ENCODE measurements around the gene SLC35F3. TPM values are rescaled to one million over a fixed set of nuclear protein-coding genes. Genes with fewer than 3 reads are reported as not detected.
"Not testable (repeated sequence)": the region's sequence is repeated elsewhere in the genome, so short reads cannot be mapped to it uniquely, and the experiment has no call there.

Gene SLC35F3
- total RNA-seq, 1 experiment from 2014 or later, result not detected

DNA sequence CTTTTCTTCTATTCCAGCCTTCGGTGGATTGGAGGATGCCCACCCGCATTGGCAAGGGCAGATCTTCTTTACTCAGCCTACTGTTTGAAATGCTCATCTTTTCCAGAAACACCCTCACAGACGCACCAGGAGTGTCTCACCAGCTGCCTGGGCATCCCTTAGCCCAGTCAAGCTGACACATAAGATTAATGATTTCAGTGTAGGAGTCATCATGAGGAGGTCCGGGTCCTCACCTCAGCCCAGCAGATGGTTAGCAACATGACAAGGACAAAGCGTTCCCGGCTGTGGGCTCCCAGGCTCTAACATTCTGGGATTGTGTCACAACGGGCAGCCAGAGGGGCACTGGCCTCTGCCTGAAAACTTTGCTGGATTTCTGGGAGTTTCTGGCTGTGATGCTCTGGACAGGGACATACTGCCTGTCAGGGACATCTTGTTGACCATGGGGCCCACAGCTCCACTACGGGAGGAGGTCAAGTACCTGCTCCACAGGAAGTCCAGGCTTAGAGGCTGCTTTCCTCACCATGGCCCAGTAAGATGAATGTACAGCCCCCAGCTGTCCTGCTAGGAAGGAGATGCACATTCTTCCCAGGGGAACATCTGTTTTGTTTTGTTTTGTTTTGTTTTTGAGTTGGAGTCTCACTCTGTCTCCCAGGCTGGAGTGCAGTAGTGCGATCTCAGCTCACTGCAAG, 264.8 kb downstream of the SLC35F3 start:
- Histone ChIP-seq H2AFZ (ENCODE audit: low read length) (no peak overlapping the region), H3K27me3 (ENCODE audit: low read length) (no peaks in the 10 kb centered on the region), H3K9me2 (replicated peaks; ENCODE audit: insufficient read depth, low read length) (no peaks in the 10 kb centered on the region), H3K4me1 (ENCODE audit: low read length) (no peaks in the 10 kb centered on the region), H3K79me2 (ENCODE audit: low read length) (no peaks in the 10 kb centered on the region), H3K4me2 (ENCODE audit: low read depth, low read length, poor library complexity, severe bottlenecking) (no peak overlapping the region), H3K9ac (ENCODE audit: low read length) (no peak overlapping the region), H3K9me3 (ENCODE audit: low read length) (no peaks in the 10 kb centered on the region), H3K36me3 (ENCODE audit: insufficient read depth, low read length) (no peaks in the 10 kb centered on the region), H3K27ac (ENCODE audit: low read length) (no peak overlapping the region), H3K4me3 (ENCODE audit: low read length) (no peak overlapping the region), H4K20me1 (ENCODE audit: insufficient read depth, low read depth, low read length) (no peaks in the 10 kb centered on the region)
- DNase-seq, result no peak

- no peaks in the 10 kb centered on the region for H3K4me1 ChIP-seq (ENCODE audit: low read length)
- no peak overlapping the region for H3K27ac ChIP-seq (ENCODE audit: low read length)
- H3K9me2 ChIP-seq (replicated peaks; ENCODE audit: insufficient read depth, low read length), result no peaks in the 10 kb centered on the region
- no peaks in the 10 kb centered on the region for H3K27me3 ChIP-seq (ENCODE audit: low read length)
- no peak overlapping the region for H3K4me2 ChIP-seq (ENCODE audit: low read depth, low read length, poor library complexity, severe bottlenecking)
- H2AFZ ChIP-seq (ENCODE audit: low read length), result no peak overlapping the region
- no peaks in the 10 kb centered on the region for H4K20me1 ChIP-seq (ENCODE audit: insufficient read depth, low read depth, low read length)
- H3K36me3 ChIP-seq (ENCODE audit: insufficient read depth, low read length), result no peaks in the 10 kb centered on the region
- DNase-seq, result no peak
- H3K9ac ChIP-seq (ENCODE audit: low read length), result no peak overlapping the region
- no peaks in the 10 kb centered on the region for H3K79me2 ChIP-seq (ENCODE audit: low read length)
- no peak overlapping the region for H3K4me3 ChIP-seq (ENCODE audit: low read length)
- H3K9me3 ChIP-seq (ENCODE audit: low read length), result no peaks in the 10 kb centered on the region
These were observed 265.6 kb downstream of the SLC35F3 start for GRCh38 chr1:234170067-234170466.

DNA sequence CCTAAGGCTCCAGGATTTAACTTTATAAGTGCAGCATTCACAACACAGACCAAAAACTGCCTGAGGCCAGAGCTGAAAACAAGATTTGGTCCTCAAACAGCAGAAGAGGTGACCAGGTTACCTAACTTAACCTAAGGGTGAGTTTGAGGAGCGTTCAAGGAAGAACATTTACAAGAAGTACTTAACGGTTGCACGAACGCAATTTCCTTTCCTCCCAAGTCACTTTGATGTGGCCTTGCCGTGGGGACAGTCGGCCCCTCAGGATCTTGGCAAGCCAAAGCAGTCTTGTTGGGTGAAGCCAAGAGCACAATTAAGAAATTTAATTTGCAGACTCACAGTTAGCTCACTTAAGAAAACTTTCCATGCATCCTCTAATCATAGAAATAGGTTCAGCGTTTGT, 266.1 kb downstream of the SLC35F3 start:
- Histone ChIP-seq H3K9me3 (ENCODE audit: low read length) (no peaks in the 10 kb centered on the region), H3K4me1 (ENCODE audit: low read length) (no peaks in the 10 kb centered on the region), H3K27me3 (ENCODE audit: low read length) (no peaks in the 10 kb centered on the region), H3K9ac (ENCODE audit: low read length) (no peak overlapping the region), H3K27ac (ENCODE audit: low read length) (no peak overlapping the region), H3K4me2 (ENCODE audit: low read depth, low read length, poor library complexity, severe bottlenecking) (no peak overlapping the region), H4K20me1 (ENCODE audit: insufficient read depth, low read depth, low read length) (no peaks in the 10 kb centered on the region), H3K36me3 (ENCODE audit: insufficient read depth, low read length) (no peaks in the 10 kb centered on the region), H3K79me2 (ENCODE audit: low read length) (no peaks in the 10 kb centered on the region), H3K9me2 (replicated peaks; ENCODE audit: insufficient read depth, low read length) (no peaks in the 10 kb centered on the region), H3K4me3 (ENCODE audit: low read length) (no peak overlapping the region), H2AFZ (ENCODE audit: low read length) (no peak overlapping the region)
- no peak for DNase-seq

DNA sequence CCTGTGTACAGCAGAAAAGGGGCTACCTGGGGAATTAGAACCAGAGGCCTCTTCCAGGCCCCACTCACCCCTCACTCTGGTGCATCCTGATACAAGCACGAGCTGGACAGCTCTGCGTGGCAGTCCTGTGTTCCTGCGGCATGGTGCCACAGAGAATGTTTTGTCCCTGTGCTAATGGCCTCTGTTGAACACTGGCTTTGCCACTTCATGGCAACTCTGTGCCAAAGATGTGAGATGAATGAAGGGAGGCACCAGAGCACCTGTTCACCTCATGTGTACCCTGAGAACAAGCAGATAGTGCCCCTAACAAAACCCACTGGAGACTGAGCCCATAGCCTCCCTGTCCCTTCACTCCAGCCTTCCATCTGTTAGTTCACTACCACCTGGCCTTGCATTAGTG, 269.5 kb downstream of the SLC35F3 start:
- no peak overlapping the region for H3K4me2 ChIP-seq (ENCODE audit: low read depth, low read length, poor library complexity, severe bottlenecking)
- no peaks in the 10 kb centered on the region for H3K36me3 ChIP-seq (ENCODE audit: insufficient read depth, low read length)
- no peak overlapping the region for H2AFZ ChIP-seq (ENCODE audit: low read length)
- H3K4me1 ChIP-seq (ENCODE audit: low read length), result no peaks in the 10 kb centered on the region
- H3K9me2 ChIP-seq (replicated peaks; ENCODE audit: insufficient read depth, low read length), result no peaks in the 10 kb centered on the region
- no peaks in the 10 kb centered on the region for H3K9me3 ChIP-seq (ENCODE audit: low read length)
- no peak overlapping the region for H3K4me3 ChIP-seq (ENCODE audit: low read length)
- H3K27me3 ChIP-seq (ENCODE audit: low read length), result no peaks in the 10 kb centered on the region
- H3K27ac ChIP-seq (ENCODE audit: low read length), result no peak overlapping the region
- no peaks in the 10 kb centered on the region for H4K20me1 ChIP-seq (ENCODE audit: insufficient read depth, low read depth, low read length)
- H3K9ac ChIP-seq (ENCODE audit: low read length), result no peak overlapping the region
- H3K79me2 ChIP-seq (ENCODE audit: low read length), result no peaks in the 10 kb centered on the region
- DNase-seq, result peak; percentile 31

- Histone ChIP-seq H3K27ac (ENCODE audit: low read length) (no peak overlapping the region), H3K79me2 (ENCODE audit: low read length) (no peaks in the 10 kb centered on the region), H3K4me1 (ENCODE audit: low read length) (no peaks in the 10 kb centered on the region), H4K20me1 (ENCODE audit: insufficient read depth, low read depth, low read length) (no peaks in the 10 kb centered on the region), H3K4me3 (ENCODE audit: low read length) (no peak overlapping the region), H3K27me3 (ENCODE audit: low read length) (no peaks in the 10 kb centered on the region), H3K9me3 (ENCODE audit: low read length) (no peaks in the 10 kb centered on the region), H2AFZ (ENCODE audit: low read length) (no peak overlapping the region), H3K9me2 (replicated peaks; ENCODE audit: insufficient read depth, low read length) (no peaks in the 10 kb centered on the region), H3K4me2 (ENCODE audit: low read depth, low read length, poor library complexity, severe bottlenecking) (no peak overlapping the region), H3K36me3 (ENCODE audit: insufficient read depth, low read length) (no peaks in the 10 kb centered on the region), H3K9ac (ENCODE audit: low read length) (no peak overlapping the region)
- DNase-seq, result no peak
These were observed 270.9 kb downstream of the SLC35F3 start for GRCh38 chr1:234175363-234175762.

- no peaks in the 10 kb centered on the region for H3K9me2 ChIP-seq (replicated peaks; ENCODE audit: insufficient read depth, low read length)
- H3K4me2 ChIP-seq (ENCODE audit: low read depth, low read length, poor library complexity, severe bottlenecking), result no peak overlapping the region
- peak; percentile 35 for DNase-seq
- no peaks in the 10 kb centered on the region for H4K20me1 ChIP-seq (ENCODE audit: insufficient read depth, low read depth, low read length)
- H3K4me3 ChIP-seq (ENCODE audit: low read length), result no peak overlapping the region
- no peaks in the 10 kb centered on the region for H3K4me1 ChIP-seq (ENCODE audit: low read length)
- no peak overlapping the region for H3K9ac ChIP-seq (ENCODE audit: low read length)
- no peak overlapping the region for H2AFZ ChIP-seq (ENCODE audit: low read length)
- no peaks in the 10 kb centered on the region for H3K27me3 ChIP-seq (ENCODE audit: low read length)
- no peaks in the 10 kb centered on the region for H3K36me3 ChIP-seq (ENCODE audit: insufficient read depth, low read length)
- H3K27ac ChIP-seq (ENCODE audit: low read length), result no peak overlapping the region
- no peaks in the 10 kb centered on the region for H3K9me3 ChIP-seq (ENCODE audit: low read length)
- no peaks in the 10 kb centered on the region for H3K79me2 ChIP-seq (ENCODE audit: low read length)
These were observed 271.5 kb downstream of the SLC35F3 start for GRCh38 chr1:234176000-234176399.

DNA sequence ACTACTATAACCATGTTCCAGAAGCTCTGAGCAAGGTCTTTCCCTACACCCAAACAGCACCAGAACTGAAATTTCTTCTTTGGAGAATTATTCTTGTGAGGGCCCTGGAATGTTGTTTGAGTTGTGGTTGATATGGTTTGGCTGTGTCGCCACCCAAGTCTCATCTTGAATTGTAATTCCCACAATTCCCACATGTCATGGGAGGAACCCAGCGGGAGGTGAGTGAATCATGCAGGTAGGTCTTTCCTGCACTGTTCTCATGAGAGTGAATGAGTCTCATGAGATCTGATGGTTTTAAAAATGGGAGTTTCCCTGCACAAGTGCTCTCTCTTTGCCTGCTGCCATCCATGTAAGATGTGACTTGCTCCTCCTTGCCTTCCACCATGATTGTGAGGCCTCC, 272.4 kb downstream of the SLC35F3 start:
- H3K9ac ChIP-seq (ENCODE audit: low read length); H3K36me3 ChIP-seq (ENCODE audit: insufficient read depth, low read length); DNase-seq; H3K4me3 ChIP-seq (ENCODE audit: low read length); H3K4me1 ChIP-seq (ENCODE audit: low read length); H4K20me1 ChIP-seq (ENCODE audit: insufficient read depth, low read depth, low read length); H3K27ac ChIP-seq (ENCODE audit: low read length); H3K4me2 ChIP-seq (ENCODE audit: low read depth, low read length, poor library complexity, severe bottlenecking); H3K9me3 ChIP-seq (ENCODE audit: low read length); H3K27me3 ChIP-seq (ENCODE audit: low read length); H3K79me2 ChIP-seq (ENCODE audit: low read length); H3K9me2 ChIP-seq (replicated peaks; ENCODE audit: insufficient read depth, low read length); H2AFZ ChIP-seq (ENCODE audit: low read length): not testable (repeated sequence)

DNA sequence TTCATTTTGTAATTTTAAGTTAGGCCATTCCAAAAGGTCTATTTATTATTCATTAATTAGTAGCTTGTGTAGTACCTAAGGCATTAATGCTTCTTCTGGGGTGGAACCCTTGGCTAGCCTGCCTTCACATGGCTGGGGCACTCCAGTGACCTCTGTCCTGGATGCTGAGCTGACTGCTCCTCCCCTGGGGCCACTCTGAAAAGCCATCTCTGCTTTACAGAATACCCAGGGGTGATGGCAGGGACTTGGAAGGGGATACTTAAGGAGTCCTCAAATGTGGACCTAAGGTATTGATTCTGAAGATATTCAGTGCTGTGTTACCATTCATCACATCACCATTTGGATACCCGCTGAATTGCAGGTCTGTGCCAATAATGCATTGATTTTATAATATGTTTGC, 281.0 kb downstream of the SLC35F3 start:
- Histone ChIP-seq H3K4me3 (ENCODE audit: low read length) (no peak overlapping the region), H2AFZ (ENCODE audit: low read length) (no peak overlapping the region), H3K4me1 (ENCODE audit: low read length) (no peaks in the 10 kb centered on the region), H3K9me3 (ENCODE audit: low read length) (no peaks in the 10 kb centered on the region), H3K36me3 (ENCODE audit: insufficient read depth, low read length) (no peaks in the 10 kb centered on the region), H3K27ac (ENCODE audit: low read length) (no peak overlapping the region), H3K4me2 (ENCODE audit: low read depth, low read length, poor library complexity, severe bottlenecking) (no peak overlapping the region), H3K27me3 (ENCODE audit: low read length) (no peaks in the 10 kb centered on the region), H3K9ac (ENCODE audit: low read length) (no peak overlapping the region), H3K79me2 (ENCODE audit: low read length) (no peaks in the 10 kb centered on the region), H3K9me2 (replicated peaks; ENCODE audit: insufficient read depth, low read length) (no peaks in the 10 kb centered on the region), H4K20me1 (ENCODE audit: insufficient read depth, low read depth, low read length) (no peaks in the 10 kb centered on the region)
- DNase-seq, result no peak

Measured in Karpas-422 (cell line).